Activated naive CD4-positive, alpha-beta T cell treated with anti-CD3 and anti-CD28 coated beads for 36 hours (primary cell): Measurements from ENCODE around the gene WDFY3. TPM values are rescaled to one million over a fixed set of nuclear protein-coding genes. Genes with fewer than 3 reads are reported as not detected.

ENCODE experiments used
- CTCF ChIA-PET: fragments of 350-600 bp; sonication (Branson Sonifier 250); formaldehyde crosslinking; loops from one replicate; lab custom pipeline; 2021; ENCODE audit warnings: antibody characterized with exemption; lab: Charles Lee
- DNase-seq: peaks from one replicate; pipeline ENCODE4 v3.0.0-alpha.2; 2020
- H3K27ac Mint-ChIP-seq: one replicate; pipeline ENCODE4 v1.8.0; 2021; ENCODE audit warnings: mild to moderate bottlenecking, mixed read lengths
- H3K27me3 Mint-ChIP-seq: one replicate; pipeline ENCODE4 v1.8.0; 2021; ENCODE audit warnings: low read depth, mixed read lengths
- H3K36me3 Mint-ChIP-seq: one replicate; pipeline ENCODE4 v1.8.0; 2021; ENCODE audit warnings: low read depth, mixed read lengths
- H3K4me1 Mint-ChIP-seq: one replicate; pipeline ENCODE4 v1.8.0; 2021; ENCODE audit warnings: low read depth, mixed read lengths
- H3K4me3 Mint-ChIP-seq: one replicate; pipeline ENCODE4 v1.8.0; 2021; ENCODE audit warnings: mild to moderate bottlenecking, moderate library complexity, mixed read lengths
- H3K9me3 Mint-ChIP-seq: one replicate; pipeline ENCODE4 v1.8.0; 2021; ENCODE audit warnings: mixed read lengths
- intact Hi-C: fragments of 100-400 bp; cut with micrococcal nuclease; formaldehyde crosslinking; loops from one replicate; pipeline ENCODE4 v1.15.1; 2023
- total RNA-seq, 2 experiments: library from RNA; stranded (reverse); gene quantifications; one replicate each; pipeline ENCODE4 v1.2.3, GENCODE V29; 2021

WDFY3 gene
- total RNA-seq, 2 experiments from 2014 or later: 1.0 to 1.2 TPM

DNA sequence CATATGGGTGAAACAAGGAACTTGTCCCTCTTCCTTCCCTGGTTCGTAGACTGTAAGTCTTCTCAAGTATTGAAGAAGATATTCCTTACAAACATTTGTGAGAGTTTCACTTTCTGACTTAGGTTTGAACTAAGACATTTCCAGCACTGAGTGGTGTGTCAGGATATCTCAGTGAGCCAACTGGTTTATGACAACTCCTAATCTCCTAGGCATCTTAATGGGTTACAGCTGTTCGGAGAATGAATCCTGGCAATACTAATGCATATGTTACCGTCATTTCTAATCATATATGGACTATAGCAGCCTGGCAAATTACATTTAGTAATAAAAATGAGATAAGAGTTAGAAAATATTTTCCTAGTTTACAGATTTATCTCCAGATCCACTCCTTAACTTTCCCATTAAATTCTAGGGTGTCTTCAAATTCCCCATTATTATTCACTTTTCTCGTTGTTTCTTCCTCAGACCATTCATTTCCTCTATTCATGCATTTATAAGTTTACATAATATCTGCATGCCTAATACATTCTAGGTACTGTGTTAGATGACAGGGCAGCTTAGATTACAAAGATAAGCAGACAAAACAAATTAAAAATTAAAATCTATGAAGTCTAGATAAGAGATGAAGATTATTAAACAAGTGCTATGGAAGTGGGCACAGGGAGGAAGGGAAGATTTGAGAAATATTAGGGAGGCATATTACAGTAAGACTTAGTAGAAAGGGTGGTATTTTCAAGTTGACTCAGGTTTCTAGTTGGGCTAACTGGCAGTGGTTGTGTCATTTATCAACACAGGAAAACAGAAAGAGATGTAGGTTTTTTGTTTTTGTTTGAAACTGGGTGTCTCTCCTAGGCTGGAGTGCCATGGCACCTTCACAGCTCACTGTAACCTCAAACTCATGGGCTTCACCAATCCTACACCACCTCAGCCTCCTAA, 173.9 kb downstream of the WDFY3 start:
- no peaks in the 10 kb centered on the region for H3K36me3 Mint-ChIP-seq

GRCh38 chr4:84790769-84791565, 175.5 kb downstream of the WDFY3 start:
- CTCF ChIA-PET: interaction anchor here (0.6 kb wide), 1 partner anchor 297 kb away, joined by 3 read pairs; no protein-coding TSS in a partner anchor
- Mint-ChIP-seq H3K27me3 (peaks cover 2% of the 10 kb centered on the region), H3K36me3 (no peaks in the 10 kb centered on the region)

More for the DNA sequence above, 173.9 kb downstream of the WDFY3 start:
- Mint-ChIP-seq H3K4me1 (no peaks in the 10 kb centered on the region), H3K4me3 (no peak overlapping the region), H3K27ac (no peak overlapping the region), H3K27me3 (peaks cover 2% of the 10 kb centered on the region), H3K9me3 (no peaks in the 10 kb centered on the region)
- no peak for DNase-seq
- CTCF ChIA-PET: no interaction called here
- intact Hi-C loops: no loop called here

GRCh38 chr4:84786478-84786877, 180.0 kb downstream of the WDFY3 start:
- no peaks in the 10 kb centered on the region for H3K9me3 Mint-ChIP-seq
- CTCF ChIA-PET: interaction anchor here (0.6 kb wide), 2 partner anchors 734 to 1992 kb away, joined by 3 to 4 read pairs; no protein-coding TSS in a partner anchor
- DNase-seq: no peak
- no peaks in the 10 kb centered on the region for H3K4me1 Mint-ChIP-seq
- H3K36me3 Mint-ChIP-seq: no peaks in the 10 kb centered on the region
- H3K4me3 Mint-ChIP-seq: no peak overlapping the region
- intact Hi-C loops: no loop called here
- H3K27me3 Mint-ChIP-seq: peaks cover 2% of the 10 kb centered on the region
- no peak overlapping the region for H3K27ac Mint-ChIP-seq

More at GRCh38 chr4:84790769-84791565, 175.5 kb downstream of the WDFY3 start:
- no peak for DNase-seq
- no peak overlapping the region for H3K27ac Mint-ChIP-seq
- H3K9me3 Mint-ChIP-seq: no peaks in the 10 kb centered on the region
- no peak overlapping the region for H3K4me3 Mint-ChIP-seq
- no peaks in the 10 kb centered on the region for H3K4me1 Mint-ChIP-seq
- intact Hi-C loops: no loop called here

DNA sequence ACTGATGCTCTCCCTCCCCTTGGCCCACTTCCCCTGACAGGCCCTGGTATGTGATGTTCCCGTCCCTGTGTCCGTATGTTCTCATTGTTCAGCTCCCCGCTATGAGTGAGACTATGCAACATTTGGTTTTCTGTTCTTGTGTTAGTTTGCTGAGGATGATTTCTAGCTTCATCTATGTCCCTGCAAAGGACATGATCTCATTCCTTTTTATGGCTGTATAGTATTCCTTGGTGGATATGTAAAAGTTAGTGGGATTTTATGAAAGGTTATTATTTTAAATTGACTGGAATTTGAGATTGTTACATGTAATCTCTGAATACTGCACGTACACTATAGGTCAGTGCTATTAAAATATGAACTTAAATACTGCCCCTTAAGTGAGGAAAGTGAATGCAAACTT, 184.0 kb downstream of the WDFY3 start:
- H3K9me3 Mint-ChIP-seq: no peaks in the 10 kb centered on the region
- no peaks in the 10 kb centered on the region for H3K4me1 Mint-ChIP-seq
- H3K27me3 Mint-ChIP-seq: peaks cover 4% of the 10 kb centered on the region
- no peak overlapping the region for H3K4me3 Mint-ChIP-seq
- DNase-seq: no peak
- intact Hi-C loops: no loop called here
- H3K36me3 Mint-ChIP-seq: no peaks in the 10 kb centered on the region
- CTCF ChIA-PET: no interaction called here
- H3K27ac Mint-ChIP-seq: no peak overlapping the region

DNA sequence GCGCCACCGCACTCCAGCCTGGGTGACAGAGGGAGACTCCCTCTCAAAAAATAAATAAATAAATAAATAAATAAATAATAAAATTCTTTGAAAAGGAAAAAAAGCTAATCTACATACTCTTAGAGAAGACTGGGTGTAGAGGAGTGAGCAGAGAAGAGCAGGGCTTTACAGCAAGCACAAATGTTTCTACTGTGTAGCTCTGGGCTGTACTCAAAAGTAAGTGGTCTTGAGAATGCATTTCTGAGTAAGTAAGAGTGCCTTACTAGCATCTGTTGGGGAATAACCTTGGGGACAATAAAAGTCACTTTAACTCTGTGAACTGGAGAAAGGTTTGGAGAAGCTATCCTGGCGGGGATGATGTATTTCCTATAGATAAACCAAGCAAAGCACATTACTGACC, 185.8 kb downstream of the WDFY3 start:
- CTCF ChIA-PET: no interaction called here
- H3K9me3 Mint-ChIP-seq: no peaks in the 10 kb centered on the region
- no peaks in the 10 kb centered on the region for H3K4me1 Mint-ChIP-seq
- no peak for DNase-seq
- intact Hi-C loops: no loop called here
- H3K4me3 Mint-ChIP-seq: no peak overlapping the region
- H3K27ac Mint-ChIP-seq: no peak overlapping the region
- H3K36me3 Mint-ChIP-seq: no peaks in the 10 kb centered on the region
- peaks cover 4% of the 10 kb centered on the region for H3K27me3 Mint-ChIP-seq

DNA sequence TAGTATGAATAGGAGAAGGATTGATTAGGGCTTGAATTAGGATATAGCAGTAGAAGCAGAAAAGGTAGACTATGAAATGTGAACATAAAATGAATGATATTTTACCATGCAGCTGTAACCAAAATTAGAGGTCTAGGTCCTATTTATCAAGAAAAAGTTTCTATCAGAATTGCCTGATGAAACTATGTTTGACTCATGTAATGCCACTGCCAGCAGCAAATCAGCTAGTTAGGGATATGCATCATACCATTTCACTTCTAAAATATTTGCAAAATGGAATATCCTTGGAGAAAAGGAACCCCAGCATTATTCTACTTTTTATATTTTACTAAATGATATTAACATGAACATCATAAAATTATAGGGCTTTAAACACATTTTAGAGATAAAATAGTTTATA, 188.4 kb downstream of the WDFY3 start:
- Mint-ChIP-seq H3K27me3 (peaks cover 8% of the 10 kb centered on the region), H3K9me3 (no peaks in the 10 kb centered on the region), H3K27ac (no peak overlapping the region), H3K4me3 (no peak overlapping the region), H3K36me3 (no peaks in the 10 kb centered on the region), H3K4me1 (no peaks in the 10 kb centered on the region)
- CTCF ChIA-PET: no interaction called here
- DNase-seq: no peak
- intact Hi-C loops: no loop called here

- DNase-seq: no peak
- no peak overlapping the region for H3K27ac Mint-ChIP-seq
- H3K4me3 Mint-ChIP-seq: no peak overlapping the region
Observed at GRCh38 chr4:84767168-84767567, 199.3 kb downstream of the WDFY3 start.

DNA sequence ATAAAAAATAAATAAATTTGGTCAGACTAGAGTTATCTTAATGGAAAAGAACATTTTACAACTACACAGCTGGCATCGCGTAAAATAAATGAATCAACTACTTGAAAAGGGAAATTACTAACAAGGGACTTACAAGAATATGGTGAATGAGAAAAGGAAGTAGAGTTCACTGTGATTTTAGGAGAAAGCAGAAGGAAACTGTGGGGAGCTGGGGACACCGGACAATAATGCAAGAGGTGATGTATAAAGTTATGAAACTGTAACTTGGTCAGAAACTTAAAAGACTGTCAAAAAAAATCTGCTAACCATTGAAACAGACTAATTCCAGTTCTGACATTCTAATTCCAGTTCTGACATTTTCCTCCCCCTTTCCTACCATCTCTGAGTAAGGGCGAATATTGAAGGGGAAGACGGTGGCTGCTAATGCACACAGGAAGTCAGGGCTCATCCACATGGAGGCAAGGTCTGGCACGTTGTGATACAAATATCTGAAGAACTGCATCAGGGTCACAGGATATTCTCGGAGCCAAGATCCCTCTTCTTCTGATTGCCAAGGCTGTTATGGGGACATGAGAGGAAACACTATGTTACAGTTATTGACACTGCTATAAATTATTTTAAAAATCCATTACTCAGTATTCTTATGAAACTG, 213.0 kb downstream of the WDFY3 start:
- Mint-ChIP-seq H3K27me3 (peaks cover 2% of the 10 kb centered on the region), H3K9me3 (no peaks in the 10 kb centered on the region), H3K27ac (no peak overlapping the region), H3K4me1 (no peaks in the 10 kb centered on the region), H3K4me3 (no peak overlapping the region), H3K36me3 (no peaks in the 10 kb centered on the region)
- CTCF ChIA-PET: no interaction called here
- intact Hi-C loops: no loop called here
- no peak for DNase-seq

More at GRCh38 chr4:84767168-84767567, 199.3 kb downstream of the WDFY3 start:
- Mint-ChIP-seq H3K4me1 (no peaks in the 10 kb centered on the region), H3K36me3 (no peaks in the 10 kb centered on the region), H3K27me3 (no peaks in the 10 kb centered on the region), H3K9me3 (no peaks in the 10 kb centered on the region)
- intact Hi-C loops: no loop called here
- CTCF ChIA-PET: interaction anchor here (0.6 to 2.0 kb wide), 4 partner anchors 18 to 1385 kb away, joined by 3 to 5 read pairs (median 4); no protein-coding TSS in a partner anchor

DNA sequence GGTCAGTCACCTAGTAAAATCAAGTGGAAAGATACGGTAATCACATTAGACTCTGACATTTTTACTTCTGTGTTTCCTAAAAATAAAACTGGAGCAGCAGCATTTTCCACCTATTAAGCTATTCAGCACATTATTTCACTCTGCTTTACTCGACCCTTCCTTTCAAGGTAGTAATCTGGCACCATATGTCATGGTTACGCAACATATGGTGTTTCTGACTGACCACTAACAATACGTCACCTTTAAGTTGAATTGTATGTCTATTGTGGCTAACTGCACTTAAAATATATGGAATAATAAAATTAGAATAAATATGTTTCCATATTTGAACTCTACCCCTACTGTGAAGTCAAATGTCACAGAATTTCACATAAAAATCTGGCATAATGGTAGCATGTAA, 214.8 kb downstream of the WDFY3 start:
- Mint-ChIP-seq H3K4me1 (no peaks in the 10 kb centered on the region), H3K27me3 (peaks cover 2% of the 10 kb centered on the region), H3K27ac (no peak overlapping the region), H3K9me3 (no peaks in the 10 kb centered on the region), H3K4me3 (no peak overlapping the region), H3K36me3 (no peaks in the 10 kb centered on the region)
- intact Hi-C loops: no loop called here
- DNase-seq: no peak
- CTCF ChIA-PET: interaction anchor here (0.7 to 3.2 kb wide), 2 partner anchors 19 to 219 kb away, joined by 5 to 18 read pairs; no protein-coding TSS in a partner anchor

DNA sequence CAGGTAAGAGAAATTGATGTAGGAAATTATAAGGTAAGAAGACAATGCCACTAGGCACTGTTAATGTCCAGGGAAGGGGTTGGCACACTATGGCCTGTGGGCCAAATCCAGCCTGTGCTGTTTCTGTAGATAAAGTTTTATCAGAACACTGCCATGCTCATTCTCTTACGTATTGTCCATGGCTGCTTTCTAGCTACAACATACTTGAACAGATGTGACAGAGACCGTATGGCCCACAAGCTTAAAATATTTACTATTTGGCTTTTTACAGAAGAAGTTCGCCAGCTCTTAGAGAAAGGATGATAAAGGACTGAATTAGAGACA, 215.6 kb downstream of the WDFY3 start:
- intact Hi-C loops: loop anchor here (1.0 kb wide), 2 partner anchors 173 to 220 kb away; no protein-coding TSS in a partner anchor
- no peaks in the 10 kb centered on the region for H3K9me3 Mint-ChIP-seq
- no peak overlapping the region for H3K27ac Mint-ChIP-seq
- peaks cover 2% of the 10 kb centered on the region for H3K27me3 Mint-ChIP-seq
- no peaks in the 10 kb centered on the region for H3K36me3 Mint-ChIP-seq
- CTCF ChIA-PET: interaction anchor here (0.6 to 3.2 kb wide), 5 partner anchors 9 to 916 kb away, joined by 3 to 18 read pairs (median 9); no protein-coding TSS in a partner anchor
- H3K4me3 Mint-ChIP-seq: no peak overlapping the region
- no peak for DNase-seq
- no peaks in the 10 kb centered on the region for H3K4me1 Mint-ChIP-seq

GRCh38 chr4:84750260-84750959, 216.1 kb downstream of the WDFY3 start:
- H3K9me3 Mint-ChIP-seq: no peaks in the 10 kb centered on the region
- H3K36me3 Mint-ChIP-seq: no peaks in the 10 kb centered on the region
- peaks cover 2% of the 10 kb centered on the region for H3K27me3 Mint-ChIP-seq
- DNase-seq: no peak
- CTCF ChIA-PET: interaction anchor here (0.6 to 3.2 kb wide), 7 partner anchors 9 to 916 kb away, joined by 3 to 18 read pairs (median 6); no protein-coding TSS in a partner anchor
- no peaks in the 10 kb centered on the region for H3K4me1 Mint-ChIP-seq
- H3K4me3 Mint-ChIP-seq: no peak overlapping the region
- intact Hi-C loops: loop anchor here (1.0 kb wide), 2 partner anchors 172 to 221 kb away; no protein-coding TSS in a partner anchor
- no peak overlapping the region for H3K27ac Mint-ChIP-seq
